HG03460 (cell line): ENCODE results near the gene TMEM45A.
"Not testable (repeated sequence)": the region's sequence is repeated elsewhere in the genome, so short reads cannot be mapped to it uniquely, and the experiment has no call there.

Source experiments
- ATAC-seq: cut with Tn5 transposase; IDR thresholded peaks from one replicate; pipeline ENCODE4 v1.9.1; 2021; ENCODE audit not compliant: unreplicated experiment

Gene TMEM45A

GRCh38 chr3:100563652-100564211 lies 71.3 kb downstream of the TMEM45A start:
- ATAC-seq, result no peak

DNA sequence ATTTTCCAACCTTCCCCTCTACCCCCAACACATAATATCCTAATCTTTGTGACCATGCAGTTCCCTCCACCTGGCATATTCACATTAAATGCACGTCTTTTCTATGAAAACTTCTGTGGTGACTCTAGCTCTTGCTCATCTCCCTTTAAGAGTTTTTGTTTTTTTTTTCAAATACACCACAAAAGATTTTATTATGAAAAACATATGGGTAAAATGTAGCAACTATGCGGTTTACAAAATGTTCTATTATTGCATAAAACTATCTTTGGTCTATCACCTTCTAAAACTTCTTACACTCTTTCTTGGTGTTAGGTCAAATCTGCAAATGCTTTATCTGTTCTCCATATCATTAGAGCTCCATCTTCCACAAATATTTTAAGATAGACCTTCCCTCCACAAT lies 78.4 kb downstream of the TMEM45A start:
- ATAC-seq, result no peak

DNA sequence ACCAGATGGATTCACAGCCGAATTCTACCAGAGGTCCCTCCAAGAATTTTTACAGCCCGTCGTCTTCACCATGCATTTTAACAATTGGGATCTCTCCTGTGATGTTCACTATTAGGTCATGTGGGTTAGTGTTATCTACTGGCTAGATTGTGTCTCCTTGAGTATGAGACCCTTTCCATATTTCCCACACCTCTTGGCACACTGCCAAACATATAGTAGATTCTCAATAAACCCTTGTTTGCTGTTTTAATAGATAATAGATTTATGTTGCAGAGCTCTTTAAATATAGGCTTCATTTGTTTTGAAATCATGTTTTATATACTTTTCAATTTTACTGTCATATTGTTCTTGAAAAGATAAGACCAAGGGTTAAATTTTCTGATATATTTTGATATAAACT lies 82.1 kb downstream of the TMEM45A start:
- ATAC-seq, result no peak

DNA sequence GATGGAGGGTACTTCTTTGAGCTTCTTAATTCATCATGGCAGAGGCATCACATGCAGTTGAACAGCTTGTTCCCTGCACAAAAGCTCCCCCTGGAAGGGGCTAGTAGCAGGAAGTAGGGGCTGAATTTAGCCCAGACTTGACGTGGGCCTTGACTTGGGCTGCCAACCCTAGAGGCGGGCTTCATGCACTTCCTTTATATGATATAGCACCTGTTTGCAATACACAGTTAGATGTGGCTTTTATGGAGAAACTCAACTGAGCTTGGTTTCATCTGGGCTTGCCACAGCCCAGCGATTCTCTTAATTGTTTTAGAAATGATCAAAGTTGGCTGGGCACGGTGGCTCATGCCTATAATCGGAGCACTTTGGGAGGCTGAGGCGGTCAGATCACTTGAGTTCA lies 83.3 kb downstream of the TMEM45A start:
- ATAC-seq, result no peak

GRCh38 chr3:100577382-100578008 lies 85.1 kb downstream of the TMEM45A start:
- no peak for ATAC-seq

- no peak for ATAC-seq
Measured at GRCh38 chr3:100578646-100579045, 86.2 kb downstream of the TMEM45A start.

DNA sequence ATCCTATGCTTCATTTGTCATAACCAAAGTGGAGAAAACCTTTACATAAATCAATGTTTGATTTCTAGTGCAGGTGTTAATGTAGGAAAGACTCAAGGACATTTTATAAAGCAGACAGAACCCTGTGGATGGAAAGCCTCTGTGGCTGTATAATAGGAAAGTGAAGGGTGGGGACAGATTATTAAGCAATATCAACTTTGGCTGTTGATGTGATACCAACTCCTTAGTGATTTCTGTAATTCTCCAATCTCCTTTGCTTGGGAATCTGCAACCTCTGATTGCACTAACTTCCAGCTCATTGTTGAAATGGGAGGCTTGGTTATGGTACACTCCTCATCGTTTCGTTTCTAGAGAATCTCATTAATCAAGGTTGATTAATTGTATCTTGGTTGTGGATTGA lies 87.7 kb downstream of the TMEM45A start:
- no peak for ATAC-seq

DNA sequence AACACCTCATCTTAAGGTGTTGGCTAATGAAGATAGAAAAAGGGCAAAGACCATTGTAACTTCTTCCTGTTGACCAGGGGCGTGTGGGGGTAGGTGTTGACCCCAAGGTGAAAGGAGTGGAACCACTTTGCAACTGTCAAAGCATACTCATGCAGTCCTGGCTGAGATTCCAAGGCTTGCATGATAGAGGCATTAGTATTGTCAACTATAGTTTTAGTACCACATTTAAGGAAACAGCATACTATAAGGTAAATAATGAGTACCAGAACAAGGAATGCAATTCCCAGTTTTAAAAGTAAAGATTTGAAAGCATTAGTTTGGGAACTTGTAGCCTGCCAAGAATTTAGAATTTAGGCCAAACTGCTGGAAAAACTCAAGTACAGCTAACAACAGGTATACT lies 89.2 kb downstream of the TMEM45A start:
- ATAC-seq, result no peak

DNA sequence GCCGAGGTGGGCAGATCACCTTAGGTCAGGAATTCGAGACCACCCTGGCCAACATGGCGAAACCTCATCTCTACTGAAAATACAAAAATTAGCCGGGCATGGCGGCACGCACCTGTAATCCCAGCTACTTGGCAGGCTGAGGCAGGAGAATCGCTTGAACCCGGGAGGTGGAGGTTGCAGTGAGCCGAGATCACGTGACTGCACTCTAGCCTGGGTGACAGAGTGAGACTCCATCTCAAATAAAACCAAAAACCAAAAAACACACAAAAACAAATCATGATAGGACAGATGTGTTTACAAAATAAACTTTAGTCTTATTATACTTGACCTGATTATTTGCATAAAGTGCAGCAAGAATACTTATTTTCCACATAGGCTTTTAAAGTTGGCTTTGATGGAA lies 89.7 kb downstream of the TMEM45A start:
- ATAC-seq, result not testable (repeated sequence)

GRCh38 chr3:100584101-100584660 lies 91.8 kb downstream of the TMEM45A start:
- no peak for ATAC-seq

- no peak for ATAC-seq
Measured at GRCh38 chr3:100586832-100587231, 94.4 kb downstream of the TMEM45A start.

GRCh38 chr3:100588251-100588650 lies 95.8 kb downstream of the TMEM45A start:
- no peak for ATAC-seq

DNA sequence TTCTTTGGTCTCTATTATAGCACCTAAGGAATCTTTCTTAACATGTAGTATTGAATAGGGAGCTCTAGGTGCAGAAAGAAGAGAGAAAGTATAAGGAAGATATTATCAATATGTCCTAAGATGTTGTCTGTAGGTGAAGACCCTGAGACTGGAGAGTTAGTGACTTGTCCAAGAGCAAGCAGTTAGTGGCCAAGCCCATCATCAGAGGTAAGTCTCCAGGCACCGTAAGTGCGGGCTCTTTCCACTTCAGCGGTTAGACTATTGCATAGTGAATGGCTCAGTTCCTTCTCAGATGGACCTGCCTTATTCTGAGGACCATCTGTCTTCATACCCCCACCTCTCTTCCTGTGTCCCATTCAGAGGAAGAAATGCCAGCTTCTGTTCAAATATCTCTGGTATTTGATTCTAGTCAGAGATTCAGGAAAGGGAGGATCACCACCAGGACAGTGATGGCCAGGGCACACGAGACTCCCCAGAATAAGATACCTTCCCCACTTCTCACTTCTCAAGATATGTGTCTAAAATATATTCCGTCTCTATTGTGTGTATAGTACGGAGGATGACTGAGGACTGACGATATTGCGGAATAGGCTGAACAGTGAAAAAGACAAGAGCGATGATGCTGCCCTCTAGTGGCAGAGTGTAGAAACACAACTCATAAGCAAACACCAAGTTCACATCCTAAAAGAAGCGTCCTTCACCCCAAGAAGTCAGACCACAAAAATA lies 97.9 kb downstream of the TMEM45A start:
- peak; percentile 82 for ATAC-seq

DNA sequence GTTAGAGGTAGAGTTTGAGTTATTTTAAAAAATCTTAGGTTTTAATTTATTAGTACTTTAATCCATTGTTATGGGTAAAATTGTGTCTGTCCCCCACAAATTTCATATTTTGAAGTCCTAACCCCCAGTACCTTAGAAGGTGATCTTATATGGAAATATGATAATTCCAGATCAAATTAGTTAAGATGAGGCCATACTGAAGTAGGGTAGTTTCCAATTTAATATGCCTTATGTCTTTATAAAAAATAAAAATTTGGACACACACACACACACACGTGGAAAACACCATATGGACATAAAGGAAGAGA lies 98.4 kb downstream of the TMEM45A start:
- ATAC-seq, result no peak

DNA sequence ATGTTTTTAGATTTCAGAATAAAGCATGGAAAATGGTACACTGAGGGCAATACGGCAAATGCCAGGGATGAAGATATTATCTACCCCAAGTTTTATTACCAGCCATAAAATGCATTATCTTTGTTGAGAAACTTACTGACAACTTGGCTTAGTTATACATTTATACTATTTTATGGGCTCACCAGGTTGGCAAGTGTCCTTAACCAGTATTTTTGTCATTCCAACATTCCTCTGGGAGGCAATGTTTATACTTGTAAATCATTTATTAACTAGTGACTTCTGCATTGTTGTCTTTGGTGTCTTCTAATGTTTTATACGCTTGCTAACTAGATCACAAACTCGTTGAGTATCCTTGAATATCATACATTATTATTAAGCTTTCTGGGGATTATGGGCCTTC lies 99.0 kb downstream of the TMEM45A start:
- ATAC-seq, result no peak

DNA sequence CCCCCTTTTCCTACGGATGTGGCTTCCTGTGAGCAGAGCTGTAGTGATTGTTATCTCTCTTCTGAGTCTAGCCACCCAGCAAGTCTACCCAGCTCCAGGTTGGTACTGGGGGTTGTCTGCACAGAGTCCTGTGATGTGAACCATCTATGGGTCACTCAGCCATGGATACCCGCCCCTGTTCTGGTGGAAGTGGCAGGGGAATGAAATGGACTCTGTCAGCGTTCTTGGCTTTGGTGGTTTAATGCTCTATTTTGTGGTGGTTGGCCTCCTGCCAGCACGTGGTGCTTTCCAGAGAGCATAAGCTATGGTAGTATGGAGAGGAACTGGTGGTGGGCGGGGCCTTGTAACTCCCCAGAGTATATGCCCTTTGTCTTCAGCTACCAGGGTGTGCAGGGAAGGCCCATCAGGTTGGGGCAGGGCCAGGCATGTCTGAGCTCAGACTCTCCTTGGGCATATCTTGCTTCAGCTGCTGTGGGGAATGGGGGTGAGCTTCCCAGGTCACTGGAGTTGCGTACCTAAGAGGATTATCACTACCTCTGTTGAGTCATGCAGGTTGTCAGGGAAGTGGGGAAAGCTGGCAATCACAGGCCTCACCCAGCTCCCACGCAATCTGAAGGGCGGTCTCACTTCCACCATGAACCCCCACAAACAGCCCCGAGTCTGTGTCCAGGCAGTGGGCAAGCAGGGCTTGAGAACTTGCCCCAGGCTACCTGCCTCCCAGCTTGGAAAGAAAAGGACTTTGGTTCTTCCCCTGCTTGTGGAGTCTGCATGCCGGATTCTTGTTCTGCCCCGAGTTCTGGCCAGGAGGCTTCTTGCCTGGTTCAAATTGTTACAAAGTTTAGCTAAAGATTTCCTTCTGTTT lies 108.0 kb downstream of the TMEM45A start:
- ATAC-seq, result no peak

DNA sequence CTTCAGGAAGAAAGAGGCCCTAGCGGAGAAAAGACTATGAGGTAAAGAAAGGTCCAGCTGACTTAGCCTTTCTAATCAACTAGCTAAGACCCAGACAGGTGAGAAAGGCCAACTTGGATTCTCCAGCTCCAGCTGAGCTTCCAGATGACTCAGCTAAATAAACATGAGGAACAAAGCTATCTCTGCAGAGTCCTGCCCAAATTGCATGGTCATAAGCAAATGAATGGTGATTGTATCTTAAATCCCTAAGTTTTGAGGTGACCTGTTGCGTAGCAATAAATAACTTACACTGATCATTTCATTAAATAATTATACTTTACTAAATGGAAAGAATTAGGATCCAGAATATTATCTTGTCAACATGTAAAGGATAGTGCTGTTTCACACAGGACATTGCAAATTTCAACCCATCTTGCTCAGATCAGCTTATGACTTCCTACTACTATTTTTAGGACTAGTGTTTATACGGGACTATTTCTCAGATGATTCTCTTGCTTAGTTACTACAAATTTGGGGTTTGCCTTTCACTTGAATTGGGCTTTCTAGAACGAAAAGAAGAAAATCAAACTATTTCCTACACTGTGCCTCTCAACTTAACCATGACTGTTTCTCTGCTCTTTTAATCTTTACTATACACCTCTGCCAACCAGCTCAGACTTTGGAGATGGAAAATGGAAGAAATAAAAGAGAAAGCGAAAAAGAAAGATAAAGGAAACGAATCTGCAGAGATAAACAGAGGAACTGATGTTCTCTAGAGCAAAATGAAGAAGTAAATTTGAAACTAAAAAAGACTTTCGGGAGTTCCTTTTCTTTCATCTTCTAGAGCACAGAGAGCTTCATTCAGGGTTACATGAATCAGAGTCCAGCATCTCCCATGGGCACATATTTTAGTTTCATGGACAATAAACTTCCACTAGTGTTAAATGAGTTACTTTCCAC lies 110.4 kb downstream of the TMEM45A start:
- ATAC-seq, result peak; percentile 35

GRCh38 chr3:100603469-100603868 lies 111.0 kb downstream of the TMEM45A start:
- peak; percentile 26 for ATAC-seq

- ATAC-seq, result no peak
Measured at GRCh38 chr3:100605358-100605757, 112.9 kb downstream of the TMEM45A start.

GRCh38 chr3:100606894-100607512 lies 114.6 kb downstream of the TMEM45A start:
- peak; percentile 72 for ATAC-seq
